ENCODE results near the gene THOC5.

The THOC5 gene

GRCh38 chr22:29570912-29571549 lies 17.5 kb upstream of the THOC5 start (continued):
- no peak for TF ChIP-seq PATZ1 (tag by site-specific recombination; IDR thresholded peaks at IDR 0.05)
- no peak for TF ChIP-seq ZNF24 (tag by site-specific recombination; IDR thresholded peaks at IDR 0.05)
- no peak for TF ChIP-seq ZNF530 (tag by site-specific recombination; IDR thresholded peaks at IDR 0.05; ENCODE audit: low read depth)
- TF ChIP-seq ZNF596 (tag by site-specific recombination; IDR thresholded peaks at IDR 0.05): no peak
- TF ChIP-seq ZNF768 (tag by site-specific recombination; IDR thresholded peaks at IDR 0.05): no peak
- TF ChIP-seq ZNF548 (tag by site-specific recombination; IDR thresholded peaks at IDR 0.05): no peak
- no peak for TF ChIP-seq MZF1 (tag by site-specific recombination; IDR thresholded peaks at IDR 0.05; ENCODE audit: borderline replicate concordance)
- no peak for TF ChIP-seq ZNF449 (tag by site-specific recombination; IDR thresholded peaks at IDR 0.05)
- TF ChIP-seq ZNF621 (tag by site-specific recombination; IDR thresholded peaks at IDR 0.05): no peak

GRCh38 chr22:29570456-29570855 lies 16.9 kb upstream of the THOC5 start:
- Histone ChIP-seq H3K4me1 (ENCODE audit: control insufficient read depth, insufficient read depth, low read length) (no peaks in the 10 kb centered on the region), H3K36me3 (ENCODE audit: control insufficient read depth in 2 of 2, insufficient read depth in 1 of 2, low read length in 2 of 2) (peaks cover 33 to 36% of the 10 kb centered on the region in 2 experiments; a peak in 2 of 3 replicates), H3K4me3 (ENCODE audit: low read depth, low read length) (no peak overlapping the region), H3K27ac (ENCODE audit: extremely low read depth, low read depth, low read length) (no peak overlapping the region), H3K9me3 (ENCODE audit: control insufficient read depth, insufficient read depth, low read depth, low read length) (no peaks in the 10 kb centered on the region)
- CTCF ChIA-PET: interaction anchor here (1.0 to 2.5 kb wide), 2 partner anchors 16 to 17 kb away, joined by 3 to 6 read pairs; partner anchors contain the start of gene THOC5
- TF ChIP-seq GFI1B (tag by site-specific recombination; IDR thresholded peaks at IDR 0.05) (no peak), ZBTB8A (tag by site-specific recombination; IDR thresholded peaks at IDR 0.05) (no peak), ZNF133 (tag by site-specific recombination; IDR thresholded peaks at IDR 0.05) (no peak), ZIC2 (tag by site-specific recombination; IDR thresholded peaks at IDR 0.05) (no peak), GLI4 (tag by site-specific recombination; IDR thresholded peaks at IDR 0.05) (no peak), ZNF571 (tag by site-specific recombination; IDR thresholded peaks at IDR 0.05) (no peak), ZSCAN30 (tag by site-specific recombination; IDR thresholded peaks at IDR 0.05) (no peak), ZNF621 (tag by site-specific recombination; IDR thresholded peaks at IDR 0.05) (no peak), ZNF398 (tag by site-specific recombination; IDR thresholded peaks at IDR 0.05) (no peak), ZNF473 (tag by site-specific recombination; IDR thresholded peaks at IDR 0.05) (no peak)
- TF ChIP-seq, protein P1, sequence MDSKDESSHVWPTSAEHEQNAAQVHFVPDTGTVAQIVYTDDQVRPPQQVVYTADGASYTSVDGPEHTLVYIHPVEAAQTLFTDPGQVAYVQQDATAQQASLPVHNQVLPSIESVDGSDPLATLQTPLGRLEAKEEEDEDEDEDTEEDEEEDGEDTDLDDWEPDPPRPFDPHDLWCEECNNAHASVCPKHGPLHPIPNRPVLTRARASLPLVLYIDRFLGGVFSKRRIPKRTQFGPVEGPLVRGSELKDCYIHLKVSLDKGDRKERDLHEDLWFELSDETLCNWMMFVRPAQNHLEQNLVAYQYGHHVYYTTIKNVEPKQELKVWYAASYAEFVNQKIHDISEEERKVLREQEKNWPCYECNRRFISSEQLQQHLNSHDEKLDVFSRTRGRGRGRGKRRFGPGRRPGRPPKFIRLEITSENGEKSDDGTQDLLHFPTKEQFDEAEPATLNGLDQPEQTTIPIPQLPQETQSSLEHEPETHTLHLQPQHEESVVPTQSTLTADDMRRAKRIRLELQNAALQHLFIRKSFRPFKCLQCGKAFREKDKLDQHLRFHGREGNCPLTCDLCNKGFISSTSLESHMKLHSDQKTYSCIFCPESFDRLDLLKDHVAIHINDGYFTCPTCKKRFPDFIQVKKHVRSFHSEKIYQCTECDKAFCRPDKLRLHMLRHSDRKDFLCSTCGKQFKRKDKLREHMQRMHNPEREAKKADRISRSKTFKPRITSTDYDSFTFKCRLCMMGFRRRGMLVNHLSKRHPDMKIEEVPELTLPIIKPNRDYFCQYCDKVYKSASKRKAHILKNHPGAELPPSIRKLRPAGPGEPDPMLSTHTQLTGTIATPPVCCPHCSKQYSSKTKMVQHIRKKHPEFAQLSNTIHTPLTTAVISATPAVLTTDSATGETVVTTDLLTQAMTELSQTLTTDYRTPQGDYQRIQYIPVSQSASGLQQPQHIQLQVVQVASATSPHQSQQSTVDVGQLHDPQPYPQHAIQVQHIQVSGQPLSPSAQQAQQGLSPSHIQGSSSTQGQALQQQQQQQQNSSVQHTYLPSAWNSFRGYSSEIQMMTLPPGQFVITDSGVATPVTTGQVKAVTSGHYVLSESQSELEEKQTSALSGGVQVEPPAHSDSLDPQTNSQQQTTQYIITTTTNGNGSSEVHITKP (tag by site-specific recombination; IDR thresholded peaks at IDR 0.05): no peak
- TF ChIP-seq, protein P2, sequence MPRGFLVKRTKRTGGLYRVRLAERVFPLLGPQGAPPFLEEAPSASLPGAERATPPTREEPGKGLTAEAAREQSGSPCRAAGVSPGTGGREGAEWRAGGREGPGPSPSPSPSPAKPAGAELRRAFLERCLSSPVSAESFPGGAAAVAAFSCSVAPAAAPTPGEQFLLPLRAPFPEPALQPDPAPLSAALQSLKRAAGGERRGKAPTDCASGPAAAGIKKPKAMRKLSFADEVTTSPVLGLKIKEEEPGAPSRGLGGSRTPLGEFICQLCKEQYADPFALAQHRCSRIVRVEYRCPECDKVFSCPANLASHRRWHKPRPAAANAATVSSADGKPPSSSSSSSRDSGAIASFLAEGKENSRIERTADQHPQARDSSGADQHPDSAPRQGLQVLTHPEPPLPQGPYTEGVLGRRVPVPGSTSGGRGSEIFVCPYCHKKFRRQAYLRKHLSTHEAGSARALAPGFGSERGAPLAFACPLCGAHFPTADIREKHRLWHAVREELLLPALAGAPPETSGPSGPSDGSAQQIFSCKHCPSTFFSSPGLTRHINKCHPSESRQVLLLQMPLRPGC (tag by site-specific recombination; IDR thresholded peaks at IDR 0.05): no peak
- POLR2A ChIA-PET: interaction anchor here (1.2 to 1.8 kb wide), 3 partner anchors 10 to 17 kb away, joined by 4 read pairs; partner anchors contain the start of genes NIPSNAP1 and THOC5

Data from HEK293 (cell line).